Motor neuron (in vitro differentiated cells): ENCODE results near the gene USP11. TPM values are rescaled to one million over a fixed set of nuclear protein-coding genes. Genes with fewer than 3 reads are reported as not detected.
A peak's percentile ranks its signal among the peaks of the same experiment; 100 is the strongest.

Experiments used
- ATAC-seq, 8 experiments: fragments of 200-7000 bp; cut with Tn5 transposase; replicated peaks in 6 of 8; 2 replicates each; pipeline ENCODE4 v1.8.0; 2021; ENCODE audit warnings: mild to moderate bottlenecking in 8 of 8, moderate library complexity in 8 of 8
- H3K27ac ChIP-seq, 2 donors: fragments of 250-450 bp; sonication (Bioruptor Pico); 2 replicates each; pipeline ENCODE4 v1.9.0; 2021; ENCODE audit warnings: antibody characterized with exemption in 2 of 2, mild to moderate bottlenecking in 2 of 2, moderate library complexity in 1 of 2
- H3K4me1 ChIP-seq, 2 donors: fragments of 250-450 bp; sonication (Bioruptor Pico); replicated peaks in 1 of 2; 2 replicates each; pipeline ENCODE4 v1.6.1; 2021; ENCODE audit warnings: antibody characterized with exemption in 2 of 2, mild to moderate bottlenecking in 2 of 2, moderate library complexity in 1 of 2
- H3K4me3 ChIP-seq, 5 donors: fragments of 250-450 bp; sonication (Bioruptor Pico); 2 replicates each; pipeline ENCODE4 v1.9.0; 2021; ENCODE audit warnings: antibody characterized with exemption in 5 of 5, mild to moderate bottlenecking in 5 of 5, moderate library complexity in 4 of 5
- WGBS, 10 experiments: fragments of 450-650 bp; shearing (Covaris generic); methylation state at CpG; one replicate each; pipeline ENCODE4 v1.0.0; 2022; 5-methylcytosine and 5-hydroxymethylcytosine counted together
- in situ Hi-C, 9 experiments: fragments of 400-800 bp; cut with MboI; loops; one replicate each; pipeline ENCODE4 v1.15.0; 2021; ENCODE audit warnings: low sequenced_read_pairs in 9 of 9, low pct_unique_long_range_greater_than_20kb in 2 of 9; ENCODE audit not compliant: unreplicated experiment in 9 of 9
- total RNA-seq, 8 experiments: library from RNA; unstranded; fragments of 300-600 nt; gene quantifications; 2 replicates each; pipeline versions ENCODE4 v1.2.3 to v1.2.4, GENCODE V29; 2022

Gene USP11
- 100 to 1,000 TPM in 5 of 8 experiments, 10 to 100 TPM in 3; 25.0 to 167 (median 110) TPM for total RNA-seq

DNA sequence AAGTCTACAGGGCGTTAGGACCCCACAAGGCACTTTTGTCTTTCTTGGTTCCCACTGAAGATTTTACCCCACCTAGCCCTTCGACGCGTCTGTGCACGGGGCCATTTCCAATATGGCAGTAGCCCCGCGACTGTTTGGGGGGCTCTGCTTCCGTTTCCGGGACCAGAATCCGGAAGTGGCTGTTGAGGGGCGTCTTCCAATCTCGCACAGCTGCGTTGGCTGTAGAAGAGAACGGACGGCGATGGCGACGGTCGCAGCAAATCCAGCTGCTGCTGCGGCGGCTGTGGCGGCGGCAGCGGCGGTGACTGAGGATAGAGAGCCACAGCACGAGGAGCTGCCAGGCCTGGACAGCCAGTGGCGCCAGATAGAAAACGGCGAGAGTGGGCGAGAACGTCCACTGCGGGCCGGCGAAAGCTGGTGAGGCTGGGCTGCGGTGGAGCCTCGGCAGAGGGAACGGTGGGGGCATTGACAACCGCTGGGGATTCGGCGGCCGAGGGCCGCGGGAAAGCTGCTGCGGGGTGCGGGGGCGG, at the start of gene USP11:
Gene USP11, plus strand, starts transcription at position 207 of the 530 bp plus-strand sequence. Its CDS starts 35 bp downstream, at position 242.
- peak within 1 kb of the TSS; percentile 82 to 94 (median 89) for H3K4me3 ChIP-seq
- H3K4me1 ChIP-seq, result peaks cover 8 to 23% of the 10 kb centered on the region in 2 donors
- ATAC-seq, result peak; percentile 9 to 68 (median 56)
- peak within 1 kb of the TSS; percentile 98 for H3K27ac ChIP-seq
- WGBS, 10 experiments, result 0% methylated on average over 6 of the region's 46 CpGs; no CpG with 5 or more reads in 9 of the 10 experiments
- in situ Hi-C loops, result loop anchor here in 1 of 9 experiments (25.0 kb wide), 1 partner anchor 129 kb away; the partner anchor contains the start of gene ZNF157

DNA sequence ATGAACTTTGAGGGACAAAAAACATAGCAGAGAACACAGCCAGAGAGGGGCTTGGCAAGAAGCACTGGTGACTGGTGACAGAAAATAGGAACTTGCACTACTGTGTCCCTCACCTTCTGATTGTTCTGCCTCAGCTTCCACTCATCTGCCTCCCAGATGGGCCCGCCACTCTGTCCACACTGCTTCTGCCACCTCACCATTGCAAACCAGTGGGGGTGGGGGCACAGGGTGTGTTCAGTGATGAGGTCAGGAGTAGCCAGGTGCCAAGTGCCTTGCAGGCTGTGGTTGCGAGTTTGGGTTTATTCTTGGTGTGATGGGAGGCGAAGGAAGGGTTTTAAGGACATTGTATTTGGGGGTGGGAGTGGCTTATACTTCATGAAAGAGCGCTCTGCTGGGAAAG, 48.3 kb upstream of the USP11 start:
- WGBS, 10 experiments, result 63% methylated on average over 3 of the region's 4 CpGs; no CpG with 5 or more reads in 9 of the 10 experiments
- no peak overlapping the region for H3K27ac ChIP-seq
- in situ Hi-C loops, result loop anchor here in 2 of 9 experiments (25.0 kb wide), 1 partner anchor 328 kb away; no protein-coding TSS in a partner anchor
- H3K4me1 ChIP-seq, result no peaks in the 10 kb centered on the region
- ATAC-seq, result no peak
- H3K4me3 ChIP-seq, result no peak overlapping the region

DNA sequence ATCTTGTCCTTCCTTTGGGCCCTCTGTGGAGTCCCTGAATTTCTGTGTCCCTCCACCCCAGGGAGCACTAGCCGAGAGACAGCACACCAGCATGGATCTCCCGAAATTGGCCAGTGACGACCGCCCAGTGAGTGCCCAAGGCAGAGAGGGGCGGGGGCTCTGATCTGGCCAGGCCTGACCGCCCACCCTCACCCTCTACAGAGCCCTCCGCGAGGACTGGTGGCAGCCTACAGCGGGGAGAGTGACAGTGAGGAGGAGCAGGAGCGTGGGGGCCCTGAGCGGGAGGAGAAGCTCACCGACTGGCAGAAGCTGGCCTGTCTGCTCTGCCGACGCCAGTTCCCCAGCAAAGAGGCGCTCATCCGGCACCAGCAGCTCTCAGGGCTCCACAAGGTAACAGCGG, 47.6 kb upstream of the USP11 start:
- Histone ChIP-seq H3K27ac (no peak overlapping the region), H3K4me3 (no peak overlapping the region), H3K4me1 (no peaks in the 10 kb centered on the region)
- no peak for ATAC-seq
- WGBS, 10 experiments, result 60 to 100% (median 80%) methylated on average over 1 to 4 of the region's 17 CpGs; no CpG with 5 or more reads in 6 of the 10 experiments
- in situ Hi-C loops, result loop anchor here in 2 of 9 experiments (25.0 kb wide), 1 partner anchor 327 kb away; no protein-coding TSS in a partner anchor

DNA sequence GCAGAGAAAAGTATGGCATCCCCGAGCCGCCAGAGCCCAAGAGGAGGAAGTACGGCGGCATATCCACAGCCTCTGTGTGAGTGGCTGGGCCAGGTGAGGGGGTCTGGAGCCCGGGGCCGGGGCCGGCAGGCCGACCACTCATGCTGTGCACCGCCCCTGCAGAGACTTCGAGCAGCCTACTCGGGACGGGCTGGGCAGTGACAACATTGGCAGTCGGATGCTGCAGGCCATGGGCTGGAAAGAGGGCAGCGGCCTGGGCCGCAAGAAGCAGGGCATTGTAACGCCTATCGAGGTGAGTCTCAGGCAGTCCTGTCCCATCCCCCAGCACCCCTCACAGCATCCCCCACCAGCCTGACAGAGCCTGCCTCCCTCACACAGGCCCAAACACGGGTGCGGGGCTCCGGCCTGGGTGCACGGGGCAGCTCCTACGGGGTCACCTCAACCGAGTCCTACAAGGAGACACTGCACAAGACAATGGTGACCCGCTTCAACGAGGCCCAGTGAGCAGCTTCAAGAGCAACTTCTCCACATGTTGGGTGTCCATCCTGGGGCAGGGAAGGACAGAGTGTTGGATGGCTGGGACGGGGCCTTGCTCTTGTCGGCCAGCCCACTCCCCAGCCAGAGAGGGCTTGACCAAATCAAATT, 46.6 kb upstream of the USP11 start:
- Histone ChIP-seq H3K27ac (no peak overlapping the region), H3K4me1 (no peaks in the 10 kb centered on the region), H3K4me3 (no peak overlapping the region)
- no peak for ATAC-seq
- in situ Hi-C loops, result loop anchor here in 2 of 9 experiments (25.0 kb wide), 1 partner anchor 326 kb away; no protein-coding TSS in a partner anchor
- 50 to 94% methylated on average over 2 to 5 of the region's 27 CpGs; no CpG with 5 or more reads in 8 of the 10 experiments for WGBS, 10 experiments

DNA sequence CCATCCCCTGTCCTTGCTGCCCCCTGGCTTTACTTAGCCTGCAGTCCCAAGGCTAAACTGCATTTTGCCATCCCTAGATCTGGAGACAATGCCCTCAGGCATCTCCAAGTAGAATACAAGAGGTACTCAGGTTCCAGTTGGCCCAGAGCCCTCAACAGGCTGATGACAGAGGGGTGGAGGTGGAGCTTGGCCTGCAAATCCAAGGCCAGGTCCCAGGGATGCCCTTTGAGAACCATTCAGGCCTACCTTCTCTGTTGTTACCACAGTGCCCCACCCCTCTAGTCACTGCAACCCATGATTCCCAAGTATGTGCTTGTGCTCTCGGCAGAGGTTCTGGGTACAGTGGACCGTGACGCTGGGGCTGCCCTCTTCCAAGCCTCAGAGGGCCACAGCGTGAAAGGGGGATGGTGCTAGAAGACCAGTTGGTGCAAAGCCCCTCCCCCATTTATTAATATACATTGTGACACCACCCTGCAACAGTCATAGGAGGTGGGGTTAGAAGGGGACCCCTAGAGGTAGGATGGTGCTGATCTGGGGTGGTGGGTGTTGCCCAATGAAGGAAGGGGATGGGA, 45.6 kb upstream of the USP11 start:
- 60 to 89% methylated on average over 3 of the region's 4 CpGs; no CpG with 5 or more reads in 8 of the 10 experiments for WGBS, 10 experiments
- in situ Hi-C loops, result loop anchor here in 2 of 9 experiments (25.0 kb wide), 1 partner anchor 325 kb away; no protein-coding TSS in a partner anchor
- H3K4me1 ChIP-seq, result no peaks in the 10 kb centered on the region
- ATAC-seq, result no peak
- no peak overlapping the region for H3K4me3 ChIP-seq
- H3K27ac ChIP-seq, result no peak overlapping the region

DNA sequence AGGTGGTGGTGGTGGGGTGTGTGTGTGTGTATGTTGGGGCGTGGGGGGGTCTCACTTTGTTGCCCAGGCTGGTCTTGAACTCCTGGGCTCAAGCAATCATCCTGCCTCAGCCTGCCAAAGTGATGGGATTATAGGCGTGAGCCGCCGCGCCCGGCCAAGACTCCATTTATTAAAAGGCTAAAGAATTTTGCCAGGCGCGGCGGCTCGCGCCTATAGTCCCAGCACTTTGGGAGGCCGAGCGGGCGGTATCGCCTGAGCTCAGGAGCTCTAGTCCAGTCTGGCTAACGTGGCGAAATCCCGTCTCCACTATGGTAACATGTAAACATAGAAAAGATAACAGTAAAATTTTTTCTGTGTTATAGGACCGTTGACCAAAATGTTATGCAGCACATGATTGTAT, 42.9 kb upstream of the USP11 start:
- in situ Hi-C loops, result loop anchor here in 2 of 9 experiments (25.0 kb wide), 1 partner anchor 322 kb away; no protein-coding TSS in a partner anchor

DNA sequence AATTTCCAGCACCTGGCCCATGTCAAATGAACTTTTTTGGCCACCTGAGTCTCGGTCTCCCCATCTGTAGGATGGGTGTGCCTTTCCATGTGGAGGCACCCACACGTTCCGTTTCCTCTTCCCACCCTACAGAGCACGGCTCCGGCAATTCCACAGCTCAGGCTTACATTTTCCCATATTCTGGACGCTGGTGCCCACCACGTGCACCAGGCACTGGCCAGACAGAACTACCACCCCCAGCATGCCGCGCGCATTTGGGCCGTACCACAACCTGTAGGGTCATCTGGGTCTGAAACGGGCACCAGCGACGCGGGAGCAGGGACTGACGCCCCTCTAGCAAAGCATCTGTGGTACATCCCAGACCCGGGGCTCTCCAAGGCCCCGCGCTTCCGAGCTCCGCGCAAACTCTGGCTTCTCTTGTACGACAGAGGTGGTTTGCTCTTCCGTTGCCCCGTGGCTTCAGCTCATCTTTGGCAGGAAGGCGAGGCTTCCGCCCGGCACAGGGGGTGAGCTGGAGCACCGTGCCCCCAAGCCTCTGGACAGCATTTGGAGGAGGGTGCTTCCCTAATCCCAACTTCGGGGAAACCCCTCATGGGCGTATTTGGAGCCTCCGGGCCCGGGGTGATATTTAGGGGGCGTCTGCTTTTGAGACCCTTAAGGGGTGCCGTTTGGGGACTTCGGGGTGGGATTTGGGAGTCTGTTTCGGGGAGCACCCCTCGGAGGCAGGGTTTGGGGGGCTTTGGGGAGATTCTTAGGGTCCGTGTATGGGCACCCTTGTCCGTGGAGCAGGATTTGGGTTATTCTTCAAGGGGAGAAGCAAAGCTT, 42.2 kb upstream of the USP11 start:
- in situ Hi-C loops, result loop anchor here in 2 of 9 experiments (25.0 kb wide), 1 partner anchor 322 kb away; no protein-coding TSS in a partner anchor
- ATAC-seq, result peak; percentile 41 to 90 (median 88)
- H3K27ac ChIP-seq, result peak overlapping the region in 1 of 2 donors; percentile 53
- 0 to 80% (median 58%) methylated on average over 1 to 3 of the region's 40 CpGs; no CpG with 5 or more reads in 7 of the 10 experiments for WGBS, 10 experiments
- H3K4me1 ChIP-seq, result peaks cover 6 to 9% of the 10 kb centered on the region in 2 donors
- peak overlapping the region; percentile 28 to 51 (median 39) for H3K4me3 ChIP-seq

More for the DNA sequence above, 42.9 kb upstream of the USP11 start:
- Histone ChIP-seq H3K4me1 (peaks cover 0 to 2% of the 10 kb centered on the region in 2 donors), H3K27ac (no peak overlapping the region), H3K4me3 (no peak overlapping the region)
- 59 to 100% (median 80%) methylated on average over 5 to 10 of the region's 19 CpGs; no CpG with 5 or more reads in 7 of the 10 experiments for WGBS, 10 experiments
- ATAC-seq, result no peak

DNA sequence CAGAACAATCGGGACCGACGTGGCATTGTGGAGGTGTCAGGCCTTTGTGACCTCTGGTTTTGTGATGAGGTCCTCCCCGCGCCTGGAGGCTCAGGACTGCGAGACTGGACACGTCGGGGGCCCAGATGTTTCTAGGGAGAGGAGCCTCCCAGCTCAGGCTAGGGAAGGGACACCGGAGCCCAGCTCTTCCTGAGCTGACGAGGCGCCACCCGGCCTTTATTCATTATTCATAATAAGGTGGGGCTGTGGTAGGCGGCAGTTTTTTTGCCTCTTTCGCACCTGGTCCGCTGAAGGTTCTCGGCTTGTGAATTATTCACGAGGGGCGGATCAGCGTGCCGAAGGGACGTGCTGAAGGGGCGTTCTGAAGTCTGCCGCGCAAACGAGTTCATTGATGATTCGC, 41.5 kb upstream of the USP11 start:
- H3K4me1 ChIP-seq, result peaks cover 12 to 16% of the 10 kb centered on the region in 2 donors
- 0 to 49% (median 33%) methylated on average over 1 to 5 of the region's 26 CpGs; no CpG with 5 or more reads in 7 of the 10 experiments for WGBS, 10 experiments
- ATAC-seq, result peak in 5 of 8 experiments; percentile 5 to 15 (median 10)
- in situ Hi-C loops, result loop anchor here in 2 of 9 experiments (25.0 kb wide), 1 partner anchor 321 kb away; no protein-coding TSS in a partner anchor
- H3K4me3 ChIP-seq, result peak overlapping the region; percentile 28 to 51 (median 39)
- H3K27ac ChIP-seq, result no peak overlapping the region

DNA sequence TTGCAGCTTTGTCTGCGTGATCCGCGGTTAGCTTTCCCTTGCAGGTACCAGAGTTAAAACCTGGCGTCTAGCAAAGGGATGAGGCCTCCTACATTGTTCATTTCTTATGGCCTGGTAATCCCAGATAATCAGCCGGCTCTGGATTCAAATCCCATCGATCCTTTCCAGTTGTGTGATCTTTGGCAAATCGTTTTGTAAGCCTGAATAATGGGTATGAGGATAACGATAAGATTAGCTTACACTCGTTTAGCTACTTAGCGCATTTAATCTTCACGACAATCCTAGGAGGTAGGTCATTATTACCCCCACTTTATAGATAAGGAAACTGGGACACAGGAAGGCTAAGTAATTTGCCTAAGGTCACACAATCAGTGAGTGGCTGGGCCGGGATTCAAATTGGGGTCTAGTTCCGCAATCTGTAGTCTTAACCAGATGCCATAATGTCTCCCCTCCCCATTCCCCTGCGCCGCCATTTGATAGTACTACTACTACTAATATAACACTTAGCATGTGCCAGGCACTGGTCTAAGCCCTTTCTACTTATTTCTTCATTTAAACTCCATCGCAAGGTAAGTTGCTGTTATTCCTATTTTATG, 40.9 kb upstream of the USP11 start:
- peaks cover 18 to 22% of the 10 kb centered on the region in 2 donors for H3K4me1 ChIP-seq
- no peak overlapping the region for H3K27ac ChIP-seq
- 0 to 100% (median 76%) methylated on average over 1 to 13 of the region's 16 CpGs; no CpG with 5 or more reads in 4 of the 10 experiments for WGBS, 10 experiments
- no peak for ATAC-seq
- H3K4me3 ChIP-seq, result peak overlapping the region; percentile 28 to 51 (median 39)
- in situ Hi-C loops, result loop anchor here in 2 of 9 experiments (25.0 kb wide), 1 partner anchor 320 kb away; no protein-coding TSS in a partner anchor

DNA sequence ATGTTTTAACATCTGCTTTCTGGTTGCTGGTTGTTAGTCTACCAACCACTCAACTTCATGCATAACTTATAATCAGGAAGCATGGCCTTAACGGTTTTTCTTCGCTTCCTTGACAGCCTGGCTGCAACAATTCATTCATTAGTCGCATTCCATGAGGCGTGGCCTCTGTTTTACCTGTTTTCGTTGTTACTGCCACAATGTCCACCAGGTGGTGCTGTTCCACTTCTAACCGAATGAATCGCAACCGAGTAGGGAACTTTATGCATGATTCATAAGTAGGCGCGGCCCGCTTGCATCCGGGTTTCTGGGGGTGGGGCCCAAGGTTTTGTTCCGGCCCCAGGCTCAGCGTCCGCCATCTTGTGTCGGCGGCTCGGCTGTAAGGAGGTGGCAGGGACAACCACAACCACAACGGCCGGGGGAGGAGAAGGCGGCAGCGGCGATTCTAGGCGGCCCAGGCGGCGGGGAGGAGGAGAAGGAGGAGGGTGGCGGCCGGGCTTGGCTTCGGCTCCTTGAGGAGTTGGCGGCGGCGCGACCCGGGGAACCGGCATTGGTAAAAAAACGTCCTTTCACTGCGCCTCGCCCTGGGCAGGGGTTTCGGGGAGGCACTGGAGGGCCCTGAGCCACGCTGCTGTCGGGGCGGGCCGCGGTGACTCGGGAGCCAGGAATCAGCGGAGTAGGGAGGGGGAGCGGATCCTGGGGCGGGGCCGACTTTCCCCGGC, 39.2 kb upstream of the USP11 start, which contains the start of gene UBA1:
Gene UBA1, plus strand, starts transcription at position 355 of the 719 bp plus-strand sequence. CDS start 4,974 bp downstream, outside the sequence.
- 0 to 11% (median 4%) methylated on average over 2 to 9 of the region's 50 CpGs; no CpG with 5 or more reads in 6 of the 10 experiments for WGBS, 10 experiments
- in situ Hi-C loops, result loop anchor here in 2 of 9 experiments (25.0 kb wide), 1 partner anchor 319 kb away; no protein-coding TSS in a partner anchor
- ATAC-seq, result peak; percentile 38 to 83 (median 77)
- Histone ChIP-seq H3K4me3 (peak within 1 kb of the TSS; percentile 75 to 95 (median 80)), H3K4me1 (peaks cover 25 to 26% of the 10 kb centered on the region in 2 donors), H3K27ac (peak within 1 kb of the TSS; percentile 94 to 98)

DNA sequence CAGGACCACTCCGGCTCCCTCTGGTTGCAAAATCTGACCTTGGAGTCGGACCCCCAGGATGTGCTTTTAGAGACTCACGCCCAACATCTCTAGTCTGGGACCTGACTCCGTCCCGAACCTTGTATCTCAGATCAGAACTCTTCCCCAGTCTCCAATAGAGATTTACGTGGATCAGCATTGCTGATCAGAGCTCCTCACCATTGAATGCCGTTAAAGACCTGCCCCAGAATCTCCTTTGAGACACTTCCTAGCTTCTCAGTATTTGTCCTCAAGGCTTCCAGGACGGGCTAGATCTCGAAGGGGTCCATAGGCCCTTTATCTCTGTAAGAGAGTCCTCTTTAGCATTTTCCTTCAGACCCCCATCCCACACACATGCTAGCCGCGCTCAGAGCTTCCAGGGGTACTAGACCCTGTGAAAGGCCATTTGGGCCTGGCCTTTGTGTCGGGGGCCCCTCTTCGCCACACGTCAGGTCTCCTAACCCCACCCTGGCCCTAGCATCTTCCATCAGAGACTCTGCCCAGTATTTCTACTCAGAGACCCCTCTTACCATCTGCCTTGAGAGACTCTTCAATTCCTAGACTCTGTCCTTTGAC, 38.5 kb upstream of the USP11 start:
- 4 to 28% methylated on average over 3 to 4 of the region's 14 CpGs; no CpG with 5 or more reads in 8 of the 10 experiments for WGBS, 10 experiments
- Histone ChIP-seq H3K4me3 (peak overlapping the region; percentile 75 to 95 (median 80)), H3K27ac (peak overlapping the region; percentile 94 to 98), H3K4me1 (peaks cover 25 to 26% of the 10 kb centered on the region in 2 donors)
- ATAC-seq, result no peak
- in situ Hi-C loops, result loop anchor here in 2 of 9 experiments (25.0 kb wide), 1 partner anchor 318 kb away; no protein-coding TSS in a partner anchor
